H1 (cell line): Measurements from ENCODE around the gene DOK6. TPM values are rescaled to one million over a fixed set of nuclear protein-coding genes. Genes with fewer than 3 reads are reported as not detected.

ENCODE experiments used
- CTCF ChIA-PET: fragments of 300-600 bp; sonication (Branson Sonifier 250); formaldehyde crosslinking; loops from one replicate; lab custom pipeline; 2021; ENCODE audit not compliant: partially characterized antibody; lab: Charles Lee
- POLR2A ChIA-PET: fragments of 300-600 bp; sonication (Branson Sonifier 250); formaldehyde crosslinking; loops from one replicate; lab custom pipeline; 2021; ENCODE audit warnings: inconsistent platforms; ENCODE audit not compliant: partially characterized antibody; lab: Charles Lee
- DNase-seq, 2 experiments: peaks; one replicate each; pipeline versions ENCODE4 v3.0.0 to v3.0.0-alpha.2; 2010 to 2022; ENCODE audit warnings: low spot score in 2 of 2, low read depth in 1 of 2, mixed read lengths in 1 of 2
- FAIRE-seq: peaks from 2 replicates; lab custom pipeline; 2011; peaks lifted over from hg19 to GRCh38; lab: Jason Lieb, UNC
- H2AFZ ChIP-seq: 2 replicates; pipeline ENCODE4 v1.8.1; 2012; ENCODE audit warnings: low read length, inconsistent platforms
- H2AK5ac ChIP-seq: 2 replicates; pipeline ENCODE4 v1.6.1; 2013; ENCODE audit warnings: low read depth, low read length
- H2BK120ac ChIP-seq: replicated peaks from 2 replicates; pipeline ENCODE3; 2013; ENCODE audit warnings: low read depth, low read length, inconsistent platforms
- H2BK12ac ChIP-seq: 2 replicates; pipeline ENCODE4 v1.6.1; 2013; ENCODE audit warnings: low read depth, low read length
- H2BK15ac ChIP-seq: 2 replicates; pipeline ENCODE4 v1.6.1; 2013; ENCODE audit warnings: low read length
- H2BK20ac ChIP-seq: 2 replicates; pipeline ENCODE4 v1.6.1; 2013; ENCODE audit warnings: low read length
- H2BK5ac ChIP-seq: 2 replicates; pipeline ENCODE4 v1.6.1; 2013; ENCODE audit warnings: low read depth, low read length
- H3K14ac ChIP-seq: 2 replicates; pipeline ENCODE4 v1.6.1; 2013; ENCODE audit warnings: inconsistent platforms; ENCODE audit not compliant: insufficient read length
- H3K18ac ChIP-seq: 2 replicates; pipeline ENCODE4 v1.6.1; 2013; ENCODE audit warnings: low read length; ENCODE audit errors: extremely low read depth
- H3K23ac ChIP-seq: 2 replicates; pipeline ENCODE4 v1.6.1; 2013; ENCODE audit warnings: inconsistent platforms; ENCODE audit not compliant: insufficient read length
- H3K23me2 ChIP-seq: 2 replicates; pipeline ENCODE4 v1.6.1; 2013; ENCODE audit warnings: low read depth, low read length
- H3K27ac ChIP-seq: 2 replicates; pipeline ENCODE4 v1.6.1; 2011; ENCODE audit warnings: low read depth, low read length, inconsistent platforms
- H3K27me3 ChIP-seq, 4 experiments: replicated peaks in 1 of 4; 1 replicate in 1 of 4; 2 replicates in 3 of 4; pipeline versions ENCODE4 v1.6.1 to v1.8.1; 2011 to 2013; ENCODE audit warnings: low read length in 3 of 4, mild to moderate bottlenecking in 3 of 4, inconsistent platforms in 2 of 4, mixed read lengths in 2 of 4, moderate library complexity in 1 of 4; ENCODE audit not compliant: control insufficient read depth in 3 of 4, insufficient read depth in 3 of 4; ENCODE audit errors: extremely low read depth in 1 of 4
- H3K36me3 ChIP-seq, 4 experiments: 2 replicates each; pipeline versions ENCODE4 v1.6.1 to v1.8.1; 2011 to 2013; ENCODE audit warnings: mild to moderate bottlenecking in 4 of 4, low read length in 3 of 4, moderate library complexity in 2 of 4, control low read depth in 1 of 4, inconsistent platforms in 1 of 4; ENCODE audit not compliant: insufficient read depth in 4 of 4, control insufficient read depth in 2 of 4
- H3K4ac ChIP-seq: replicated peaks from 2 replicates; pipeline ENCODE3; 2013; ENCODE audit warnings: low read length, low read depth, mixed read lengths, inconsistent platforms; ENCODE audit not compliant: insufficient read length
- H3K4me1 ChIP-seq, 4 experiments: replicated peaks in 1 of 4; 1 replicate in 1 of 4; 2 replicates in 3 of 4; pipeline versions ENCODE4 v1.6.1 to v1.8.1; 2011 to 2013; ENCODE audit warnings: low read length in 3 of 4, inconsistent platforms in 2 of 4, mixed read lengths in 1 of 4; ENCODE audit not compliant: insufficient read depth in 4 of 4, control insufficient read depth in 3 of 4
- H3K4me2 ChIP-seq, 2 experiments: 2 replicates each; pipeline versions ENCODE4 v1.6.1 to v1.8.1; 2011 to 2013; ENCODE audit warnings: low read depth in 2 of 2, low read length in 2 of 2, control low read depth in 1 of 2, inconsistent platforms in 1 of 2, mild to moderate bottlenecking in 1 of 2; ENCODE audit not compliant: insufficient read depth in 1 of 2
- H3K4me3 ChIP-seq, 4 experiments: fragments of 200-600, 300-600 bp in 1 of 4; sonication (generic), shearing (Covaris generic), sonication (Bioruptor Twin) in 1 of 4; 2 replicates each; pipeline versions ENCODE4 v1.5.1 to v1.8.1; 2011 to 2016; ENCODE audit warnings: low read length in 4 of 4, low read depth in 3 of 4, control low read depth in 2 of 4, inconsistent platforms in 2 of 4, mild to moderate bottlenecking in 2 of 4, mixed read lengths in 1 of 4, moderate library complexity in 1 of 4; ENCODE audit not compliant: insufficient read depth in 2 of 4; ENCODE audit errors: extremely low read depth in 1 of 4
- H3K56ac ChIP-seq: replicated peaks from 2 replicates; pipeline ENCODE3; 2013; ENCODE audit warnings: low read depth, mild to moderate bottlenecking, mixed read lengths, low read length, inconsistent platforms; ENCODE audit not compliant: insufficient read length
- H3K79me1 ChIP-seq: 2 replicates; pipeline ENCODE4 v1.6.1; 2013; ENCODE audit warnings: low read depth, low read length, control low read depth
- H3K79me2 ChIP-seq, 2 experiments: 2 replicates each; pipeline versions ENCODE4 v1.6.1 to v1.8.1; 2012 to 2013; ENCODE audit warnings: low read length in 2 of 2, mild to moderate bottlenecking in 2 of 2, inconsistent platforms in 1 of 2; ENCODE audit not compliant: insufficient read depth in 2 of 2, control insufficient read depth in 1 of 2
- H3K9ac ChIP-seq, 4 experiments: replicated peaks in 1 of 4; 1 replicate in 1 of 4; 2 replicates in 3 of 4; pipeline versions ENCODE4 v1.6.1 to v1.8.1; 2011 to 2013; ENCODE audit warnings: low read depth in 3 of 4, low read length in 3 of 4, control low read depth in 2 of 4, mild to moderate bottlenecking in 2 of 4, moderate library complexity in 2 of 4, inconsistent platforms in 1 of 4; ENCODE audit errors: extremely low read depth in 1 of 4
- H3K9me3 ChIP-seq, 2 experiments: 2 replicates each; pipeline versions ENCODE4 v1.6.1 to v1.8.1; 2012 to 2013; ENCODE audit warnings: mild to moderate bottlenecking in 2 of 2, moderate library complexity in 2 of 2, control low read depth in 1 of 2, inconsistent platforms in 1 of 2, low read depth in 1 of 2, low read length in 1 of 2, mixed read lengths in 1 of 2; ENCODE audit not compliant: insufficient read depth in 2 of 2
- H4K20me1 ChIP-seq, 2 experiments: replicated peaks in 1 of 2; 2 replicates each; pipeline versions ENCODE3 to v1.8.1; 2011 to 2013; ENCODE audit warnings: inconsistent platforms in 2 of 2, low read length in 2 of 2, mild to moderate bottlenecking in 1 of 2; ENCODE audit not compliant: insufficient read depth in 2 of 2, control insufficient read depth in 1 of 2
- H4K5ac ChIP-seq: 2 replicates; pipeline ENCODE4 v1.6.1; 2013; ENCODE audit warnings: low read length, low read depth, mixed read lengths, inconsistent platforms; ENCODE audit not compliant: insufficient read length
- H4K8ac ChIP-seq: 2 replicates; pipeline ENCODE4 v1.8.0; 2013; ENCODE audit warnings: mild to moderate bottlenecking, moderate library complexity, low read length, inconsistent platforms; ENCODE audit not compliant: insufficient read depth; ENCODE audit errors: extremely low read depth
- H4K91ac ChIP-seq: replicated peaks from 2 replicates; pipeline ENCODE3; 2013; ENCODE audit warnings: low read length, mixed read lengths, inconsistent platforms; ENCODE audit not compliant: insufficient read length
- ASH2L ChIP-seq: fragments of 200-600, 300-600 bp; sonication (generic); IDR thresholded peaks from one replicate; pipeline ENCODE4 v1.7.1; 2017; ENCODE audit warnings: low read length
- BRCA1 ChIP-seq: IDR thresholded peaks from 2 replicates; pipeline ENCODE4 v1.6.1; 2012; ENCODE audit warnings: low read depth, low read length, improper control_type of control experiment
- CTCF ChIP-seq, 3 experiments: IDR thresholded peaks; 1 replicate in 2 of 3; 2 replicates in 1 of 3; pipeline versions ENCODE4 v1.5.1 to v1.6.1; 2011; ENCODE audit warnings: low read length in 3 of 3, mild to moderate bottlenecking in 3 of 3, inconsistent platforms in 2 of 3, low read depth in 1 of 3, moderate library complexity in 1 of 3; ENCODE audit not compliant: insufficient read depth in 1 of 3; ENCODE audit errors: control extremely low read depth in 1 of 3
- EGR1 ChIP-seq: IDR thresholded peaks from 2 replicates; pipeline ENCODE4 v1.6.1; 2011; ENCODE audit warnings: low read depth, low read length, borderline replicate concordance
- FOSL1 ChIP-seq: IDR thresholded peaks from 2 replicates; pipeline ENCODE4 v1.6.1; 2011; ENCODE audit warnings: mild to moderate bottlenecking, low read depth, low read length, moderate library complexity; ENCODE audit not compliant: insufficient read depth
- KDM1A ChIP-seq: fragments of 200-600, 300-600 bp; sonication (generic); IDR thresholded peaks from 2 replicates; pipeline ENCODE4 v1.7.1; 2016; ENCODE audit warnings: mild to moderate bottlenecking, low read length, borderline replicate concordance
- KDM5A ChIP-seq: fragments of 200-600 bp; IDR thresholded peaks from 2 replicates; pipeline ENCODE4 v1.7.1; 2012; ENCODE audit warnings: mild to moderate bottlenecking, low read length, inconsistent platforms, mixed read lengths
- SIX5 ChIP-seq: IDR thresholded peaks from 2 replicates; pipeline ENCODE4 v1.6.1; 2011; ENCODE audit warnings: mild to moderate bottlenecking, low read depth, low read length
- SRF ChIP-seq: IDR thresholded peaks from 2 replicates; pipeline ENCODE4 v1.6.1; 2011; ENCODE audit warnings: mild to moderate bottlenecking, low read depth, low read length, moderate library complexity
- SUZ12 ChIP-seq: fragments of 200-600 bp; sonication (generic); IDR thresholded peaks from 2 replicates; pipeline ENCODE4 v1.6.1; 2012; ENCODE audit warnings: mild to moderate bottlenecking, inconsistent platforms, low read length, moderate library complexity, mixed read lengths
- TEAD4 ChIP-seq: IDR thresholded peaks from 2 replicates; pipeline ENCODE4 v1.6.1; 2012; ENCODE audit warnings: low read depth, low read length, inconsistent platforms, mixed read lengths
- USF2 ChIP-seq: IDR thresholded peaks from 2 replicates; pipeline ENCODE4 v1.6.1; 2011; ENCODE audit warnings: low read length, improper control_type of control experiment
- WGBS, 2 experiments: shearing (Covaris generic) in 1 of 2; methylation state at CpG; one replicate each; pipeline versions ENCODE4 v1.1.6 to v1.1.7; 2013 to 2015; ENCODE audit warnings: low lambda C conversion rate in 2 of 2, mixed read lengths in 2 of 2, inconsistent platforms in 1 of 2, low coverage in 1 of 2, missing lambda C conversion rate in 1 of 2; ENCODE audit not compliant: insufficient replicate concordance in 2 of 2, insufficient coverage in 1 of 2, insufficient read length in 1 of 2; ENCODE audit errors: extremely low coverage in 1 of 2, missing lambda C conversion rate in 1 of 2; 5-methylcytosine and 5-hydroxymethylcytosine counted together
- polyA plus RNA-seq, 7 experiments: library from polyadenylated mRNA; depleted of rRNA in 3 of 7; stranded (reverse) in 5 of 7; unstranded in 2 of 7; fragments of >200 nt in 5 of 7; fragments of 200-250 nt in 2 of 7; gene quantifications; 1 replicate in 5 of 7; 2 replicates in 1 of 7; 4 replicates in 1 of 7; pipeline versions ENCODE4 v1.2.1 to v1.2.3, GENCODE V29; 2011 to 2013; ENCODE audit warnings: missing spikeins in 2 of 7, mixed read lengths in 2 of 7
- total RNA-seq: library from RNA; stranded (reverse); fragmentation: NEBNext Ultra II Directional; extraction: Animal tissue kit (Norgen Biotek cat#: 25700); gene quantifications from 2 replicates; pipeline ENCODE4 v1.2.1, GENCODE V29; 2021

DOK6 gene
- total and polyA plus RNA-seq, 2 of the 8 experiments (the other 6 are each of a cell fraction or from before 2014, with no cell fraction given) = 0.33 to 0.50 TPM

GRCh38 chr18:69686861-69687260, 286.2 kb downstream of the DOK6 start:
- no peak overlapping the region for H3K56ac ChIP-seq
- no peak overlapping the region for H2BK15ac ChIP-seq
- WGBS, 2 experiments = 0% methylated on average over 1 of the region's 1 CpG; no CpG with 5 or more reads in 1 of the 2 experiments
- peaks cover 0 to 4% (median 1%) of the 10 kb centered on the region in 4 experiments; a peak in 2 of 7 replicates for H3K4me1 ChIP-seq
- FAIRE-seq (no peak), DNase-seq (no peak)
- H3K9me3 ChIP-seq = no peaks in the 10 kb centered on the region
- no peak overlapping the region for H2AK5ac ChIP-seq
- H4K20me1 ChIP-seq = no peaks in the 10 kb centered on the region
- ChIA-PET CTCF (no interaction called here), POLR2A (no interaction called here)
- H2BK5ac ChIP-seq = no peak overlapping the region
- H2AFZ ChIP-seq = no peak overlapping the region
- H3K4me3 ChIP-seq = no peak overlapping the region
- no peaks in the 10 kb centered on the region for H3K23me2 ChIP-seq
- no peak overlapping the region for H3K9ac ChIP-seq
- no peak overlapping the region for H3K4ac ChIP-seq
- no peak overlapping the region for H2BK20ac ChIP-seq
- no peak overlapping the region for H3K27ac ChIP-seq
- no peak overlapping the region for H2BK12ac ChIP-seq
- H2BK120ac ChIP-seq = no peak overlapping the region
- no peaks in the 10 kb centered on the region for H3K79me1 ChIP-seq
- no peak overlapping the region for H3K14ac ChIP-seq
- no peaks in the 10 kb centered on the region for H3K36me3 ChIP-seq
- no peak overlapping the region for H4K91ac ChIP-seq
- no peak overlapping the region for H4K5ac ChIP-seq
- no peaks in the 10 kb centered on the region for H3K79me2 ChIP-seq
- H3K27me3 ChIP-seq = no peaks in the 10 kb centered on the region
- H3K23ac ChIP-seq = no peak overlapping the region
- H3K18ac ChIP-seq = no peak overlapping the region
- no peak overlapping the region for H3K4me2 ChIP-seq
- no peak overlapping the region for H4K8ac ChIP-seq
- TF ChIP-seq SIX5 (no peak), ASH2L (no peak), SUZ12 (no peak), BRCA1 (no peak), KDM1A (no peak), TEAD4 (no peak), KDM5A (no peak), EGR1 (no peak), SRF (no peak), USF2 (no peak), CTCF (IDR thresholded peaks at IDR 0.05; ENCODE audit: control extremely low read depth in 1 of 3, insufficient read depth in 1 of 3, low read depth in 1 of 3, low read length in 3 of 3) (no peak), FOSL1 (no peak)
